BJ (cell line): ENCODE results near the gene SLC25A10. TPM values are rescaled to one million over a fixed set of nuclear protein-coding genes. Genes with fewer than 3 reads are reported as not detected.
A peak's percentile ranks its signal among the peaks of the same experiment; 100 is the strongest.

Experiments used
- CTCF ChIA-PET: fragments of 350-600 bp; formaldehyde crosslinking; extraction: SDS; loops from one replicate; lab custom pipeline; 2021; ENCODE audit warnings: antibody characterized with exemption, inconsistent platforms; lab: Yijun Ruan, JAX
- POLR2A ChIA-PET: fragments of 300-600 bp; sonication (Branson Sonifier 250); formaldehyde crosslinking; extraction: SDS; loops from one replicate; lab custom pipeline; 2021; ENCODE audit warnings: antibody characterized with exemption; lab: Charles Lee
- DNase-seq: peaks from one replicate; pipeline ENCODE4 v3.0.0-alpha.2; 2011; ENCODE audit warnings: low read depth
- H3K27me3 ChIP-seq: 2 replicates; pipeline ENCODE4 v1.6.0; 2011; ENCODE audit warnings: low read length; ENCODE audit not compliant: control insufficient read depth, insufficient read depth
- H3K36me3 ChIP-seq: 2 replicates; pipeline ENCODE4 v1.5.1; 2011; ENCODE audit warnings: low read length; ENCODE audit not compliant: control insufficient read depth, insufficient read depth
- H3K4me3 ChIP-seq: 2 replicates; pipeline ENCODE4 v1.5.1; 2011; ENCODE audit warnings: low read depth, mild to moderate bottlenecking, control low read depth, low read length
- polyA plus RNA-seq: library from polyadenylated mRNA; depleted of rRNA; stranded (reverse); fragments of >200 nt; gene quantifications from 2 replicates; pipeline ENCODE4 v1.2.3, GENCODE V29; 2011
- TF ChIP-seq, protein P1 (sequence below): IDR thresholded peaks from 2 replicates; pipeline ENCODE4 v1.5.1; 2011; ENCODE audit warnings: low read depth, mild to moderate bottlenecking, control low read depth, inconsistent platforms, low read length, moderate library complexity; ENCODE audit not compliant: insufficient read depth

SLC25A10 gene
- polyA plus RNA-seq, 1 experiment = 8.4 TPM

- no peak for DNase-seq
- Histone ChIP-seq H3K27me3 (no peaks in the 10 kb centered on the region), H3K36me3 (peaks cover 4% of the 10 kb centered on the region), H3K4me3 (peak overlapping the region; percentile 67)
- ChIA-PET CTCF (interaction anchor here (1.8 kb wide), 1 partner anchor 30 kb away, joined by 4 read pairs; no protein-coding TSS in a partner anchor), POLR2A (no interaction called here)
- TF ChIP-seq, protein P1, sequence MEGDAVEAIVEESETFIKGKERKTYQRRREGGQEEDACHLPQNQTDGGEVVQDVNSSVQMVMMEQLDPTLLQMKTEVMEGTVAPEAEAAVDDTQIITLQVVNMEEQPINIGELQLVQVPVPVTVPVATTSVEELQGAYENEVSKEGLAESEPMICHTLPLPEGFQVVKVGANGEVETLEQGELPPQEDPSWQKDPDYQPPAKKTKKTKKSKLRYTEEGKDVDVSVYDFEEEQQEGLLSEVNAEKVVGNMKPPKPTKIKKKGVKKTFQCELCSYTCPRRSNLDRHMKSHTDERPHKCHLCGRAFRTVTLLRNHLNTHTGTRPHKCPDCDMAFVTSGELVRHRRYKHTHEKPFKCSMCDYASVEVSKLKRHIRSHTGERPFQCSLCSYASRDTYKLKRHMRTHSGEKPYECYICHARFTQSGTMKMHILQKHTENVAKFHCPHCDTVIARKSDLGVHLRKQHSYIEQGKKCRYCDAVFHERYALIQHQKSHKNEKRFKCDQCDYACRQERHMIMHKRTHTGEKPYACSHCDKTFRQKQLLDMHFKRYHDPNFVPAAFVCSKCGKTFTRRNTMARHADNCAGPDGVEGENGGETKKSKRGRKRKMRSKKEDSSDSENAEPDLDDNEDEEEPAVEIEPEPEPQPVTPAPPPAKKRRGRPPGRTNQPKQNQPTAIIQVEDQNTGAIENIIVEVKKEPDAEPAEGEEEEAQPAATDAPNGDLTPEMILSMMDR = peak; percentile 33; the same call in 1 of the 2 replicates
These were observed 452 bp downstream of the SLC25A10 start for GRCh38 chr17:81712468-81713003.

DNA sequence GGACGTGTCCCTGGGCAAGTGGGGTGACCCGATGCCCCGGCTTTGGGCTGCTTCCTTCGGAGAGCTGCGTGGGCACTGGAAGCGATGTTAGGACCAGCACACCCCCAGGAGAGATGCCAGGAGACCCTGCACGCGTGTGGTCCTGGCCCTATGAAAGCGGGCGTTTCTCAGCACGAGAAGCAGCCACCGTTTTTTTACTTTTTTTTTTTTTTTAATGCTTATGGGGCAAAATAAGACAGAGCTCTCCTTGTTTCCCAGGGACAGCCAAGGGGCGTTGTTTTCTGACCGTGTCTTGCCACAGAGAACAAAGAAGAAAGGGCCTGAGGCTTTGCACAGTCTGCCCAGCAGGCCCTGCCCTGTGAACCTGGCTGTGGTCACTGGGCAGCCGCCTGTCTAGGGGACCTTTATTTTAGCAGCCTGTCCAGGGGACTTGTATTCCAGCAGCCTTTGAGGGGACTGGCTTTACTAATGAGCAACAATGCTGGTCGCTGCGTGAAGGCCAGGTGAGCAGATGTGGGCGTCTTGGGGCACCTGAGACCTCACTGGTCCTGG lies 996 bp downstream of the SLC25A10 start:
- Histone ChIP-seq H3K4me3 (peak overlapping the region; percentile 67), H3K27me3 (no peaks in the 10 kb centered on the region), H3K36me3 (peaks cover 4% of the 10 kb centered on the region)
- DNase-seq = no peak
- ChIA-PET POLR2A (interaction anchor here (0.6 kb wide), 1 partner anchor 150 kb away, joined by 4 read pairs; no protein-coding TSS in a partner anchor), CTCF (interaction anchor here (0.6 to 1.8 kb wide), 2 partner anchors 14 to 31 kb away, joined by 3 to 4 read pairs; no protein-coding TSS in a partner anchor)
- TF ChIP-seq, protein P1 = no peak

- no peak overlapping the region; the same call in 1 of the 2 replicates for H3K4me3 ChIP-seq
- peaks cover 1% of the 10 kb centered on the region; the same call in 1 of the 2 replicates for H3K36me3 ChIP-seq
- no peaks in the 10 kb centered on the region for H3K27me3 ChIP-seq
- DNase-seq = no peak
- TF ChIP-seq, protein P1 = no peak
- ChIA-PET CTCF (interaction anchor here (0.6 to 1.0 kb wide), 2 partner anchors 10 to 14 kb away, joined by 3 read pairs; no protein-coding TSS in a partner anchor), POLR2A (interaction anchor here (0.6 kb wide), 1 partner anchor 150 kb away, joined by 4 read pairs; no protein-coding TSS in a partner anchor)
These were observed 1.7 kb downstream of the SLC25A10 start for GRCh38 chr17:81713556-81714411.

DNA sequence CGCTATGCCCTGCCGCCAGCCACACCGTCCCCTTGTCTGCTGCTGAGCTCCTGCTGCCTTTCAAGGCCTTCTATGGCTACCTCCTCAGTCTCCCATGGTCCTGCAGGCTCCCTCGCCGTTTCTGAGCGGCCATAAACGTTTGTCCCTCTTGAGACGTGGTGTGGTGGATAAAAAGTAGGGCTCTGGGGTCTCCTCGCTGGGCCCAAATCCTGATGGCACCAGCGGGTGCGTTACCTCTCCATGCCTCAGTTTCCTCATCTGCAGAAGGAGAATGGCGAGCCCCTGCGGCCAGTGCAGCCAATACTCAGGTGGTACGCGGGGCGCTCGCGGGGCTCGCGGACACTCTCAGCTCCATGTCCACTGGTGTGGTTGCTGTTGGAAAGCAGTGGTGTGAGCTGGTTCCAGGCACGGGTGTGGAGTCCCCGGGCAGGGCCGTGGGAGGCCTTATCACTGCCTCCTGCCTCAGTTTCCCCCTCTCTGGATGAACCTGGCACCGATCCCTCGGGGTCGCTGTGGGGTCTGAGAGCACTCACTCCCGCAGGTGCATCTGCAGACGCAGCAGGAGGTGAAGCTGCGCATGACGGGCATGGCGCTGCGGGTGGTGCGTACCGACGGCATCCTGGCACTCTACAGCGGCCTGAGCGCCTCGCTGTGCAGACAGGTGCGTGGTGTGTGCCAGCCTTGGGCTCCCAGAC lies 2.5 kb downstream of the SLC25A10 start:
- Histone ChIP-seq H3K36me3 (peaks cover 1% of the 10 kb centered on the region; the same call in 1 of the 2 replicates), H3K4me3 (no peak overlapping the region), H3K27me3 (no peaks in the 10 kb centered on the region)
- DNase-seq = no peak
- TF ChIP-seq, protein P1 = no peak
- CTCF ChIA-PET = interaction anchor here (1.0 kb wide), 1 partner anchor 11 kb away, joined by 3 read pairs; no protein-coding TSS in a partner anchor
- POLR2A ChIA-PET = no interaction called here
